HepG2 (cell line): ENCODE results near the gene MAN1C1. TPM values are rescaled to one million over a fixed set of nuclear protein-coding genes. Genes with fewer than 3 reads are reported as not detected.

Experiments
- FLYWCH1 ChIP-seq: sonication (generic); formaldehyde crosslinking; IDR thresholded peaks from 2 replicates; pipeline ENCODE4 v1.8.1; 2023; ENCODE audit warnings: mild to moderate bottlenecking, missing genetic modification reagents
- NCOA1 ChIP-seq: sonication (generic); formaldehyde crosslinking; IDR thresholded peaks from 2 replicates; pipeline ENCODE4 v1.9.0; 2021; ENCODE audit warnings: missing genetic modification reagents
- NRL ChIP-seq: sonication (generic); formaldehyde crosslinking; IDR thresholded peaks from 2 replicates; pipeline ENCODE4 v1.5.0; 2020; ENCODE audit warnings: missing genetic modification reagents, mild to moderate bottlenecking, moderate library complexity, borderline replicate concordance
- YEATS4 ChIP-seq: sonication (generic); formaldehyde crosslinking; IDR thresholded peaks from 2 replicates; pipeline ENCODE4 v1.4.0; 2020; ENCODE audit warnings: missing genetic modification reagents, borderline replicate concordance
- ZBTB42 ChIP-seq: sonication (generic); formaldehyde crosslinking; IDR thresholded peaks from 2 replicates; pipeline ENCODE4 v1.5.0; 2020; ENCODE audit warnings: mild to moderate bottlenecking, missing genetic modification reagents
- ZFP36 ChIP-seq: fragments of 150-350 bp; IDR thresholded peaks from 2 replicates; pipeline ENCODE4 v1.6.1; 2018; ENCODE audit warnings: borderline replicate concordance, low read length, low read depth; ENCODE audit not compliant: partially characterized antibody
- ZFP82 ChIP-seq: sonication (generic); formaldehyde crosslinking; IDR thresholded peaks from 2 replicates; pipeline ENCODE4 v1.5.1; 2020; ENCODE audit warnings: mild to moderate bottlenecking, missing genetic modification reagents, borderline replicate concordance
- ZNF143 ChIP-seq: sonication (generic); formaldehyde crosslinking; IDR thresholded peaks from 2 replicates; pipeline ENCODE4 v1.4.0; 2020; ENCODE audit warnings: missing genetic modification reagents
- ZNF296 ChIP-seq: sonication (generic); formaldehyde crosslinking; conservative IDR thresholded peaks from 2 replicates; pipeline ENCODE4 v1.5.0; 2020; ENCODE audit warnings: mild to moderate bottlenecking, missing genetic modification reagents
- ZNF496 ChIP-seq: sonication (generic); formaldehyde crosslinking; IDR thresholded peaks from 2 replicates; pipeline ENCODE4 v1.8.1; 2023; ENCODE audit warnings: mild to moderate bottlenecking, moderate library complexity, missing genetic modification reagents; ENCODE audit not compliant: insufficient replicate concordance
- ZNF543 ChIP-seq: sonication (generic); formaldehyde crosslinking; IDR thresholded peaks from 2 replicates; pipeline ENCODE4 v1.4.0; 2020; ENCODE audit warnings: mild to moderate bottlenecking, missing genetic modification reagents
- ZNF550 ChIP-seq: sonication (generic); formaldehyde crosslinking; IDR thresholded peaks from 2 replicates; pipeline ENCODE4 v1.4.0; 2020; ENCODE audit warnings: mild to moderate bottlenecking, missing genetic modification reagents, borderline replicate concordance
- ZNF879 ChIP-seq: sonication (generic); formaldehyde crosslinking; IDR thresholded peaks from 2 replicates; pipeline ENCODE4 v1.8.1; 2023; ENCODE audit warnings: missing genetic modification reagents
- polyA plus RNA-seq, 8 experiments: library from polyadenylated mRNA; depleted of rRNA in 3 of 8; stranded (reverse) in 7 of 8; unstranded in 1 of 8; fragments of >200 nt; fragmentation: Illumina TruSeq in 4 of 8; extraction: Trizol in 4 of 8; gene quantifications; 2 replicates each; pipeline versions ENCODE4 v1.2.1 to v1.2.3, GENCODE V29; 2011 to 2016; ENCODE audit warnings: low read depth in 4 of 8, missing spikeins in 1 of 8, mixed read lengths in 1 of 8; ENCODE audit not compliant: insufficient read depth in 1 of 8
- total RNA-seq, 5 experiments: library from RNA; depleted of rRNA; stranded (reverse); fragments of >200 nt; fragmentation: Illumina TruSeq; extraction: Trizol; gene quantifications; 2 replicates each; pipeline ENCODE4 v1.2.3, GENCODE V29; 2016; ENCODE audit warnings: low read depth in 1 of 5
- TF ChIP-seq, protein P1 (sequence below): sonication (generic); formaldehyde crosslinking; IDR thresholded peaks from 2 replicates; pipeline ENCODE4 v1.5.0; 2020; ENCODE audit warnings: missing genetic modification reagents
- TF ChIP-seq, protein P2 (sequence below): sonication (generic); formaldehyde crosslinking; IDR thresholded peaks from 2 replicates; pipeline ENCODE4 v1.4.0; 2020; ENCODE audit warnings: missing genetic modification reagents, borderline replicate concordance
- TF ChIP-seq, protein P3 (sequence below): sonication (generic); formaldehyde crosslinking; IDR thresholded peaks from 2 replicates; pipeline ENCODE4 v1.8.1; 2023; ENCODE audit warnings: mild to moderate bottlenecking, missing genetic modification reagents
- TF ChIP-seq, protein P4 (sequence below): sonication (generic); formaldehyde crosslinking; IDR thresholded peaks from 2 replicates; pipeline ENCODE4 v1.8.0; 2022; ENCODE audit warnings: mild to moderate bottlenecking, missing genetic modification reagents; ENCODE audit not compliant: insufficient replicate concordance
- TF ChIP-seq, protein P5 (sequence below): sonication (generic); formaldehyde crosslinking; IDR thresholded peaks from 2 replicates; pipeline ENCODE4 v1.5.0; 2020; ENCODE audit warnings: missing genetic modification reagents
- TF ChIP-seq, protein P6 (sequence below): sonication (generic); formaldehyde crosslinking; IDR thresholded peaks from 2 replicates; pipeline ENCODE4 v1.5.0; 2020; ENCODE audit warnings: missing genetic modification reagents
- TF ChIP-seq, protein P7 (sequence below): sonication (generic); formaldehyde crosslinking; IDR thresholded peaks from 2 replicates; pipeline ENCODE4 v1.8.1; 2023; ENCODE audit warnings: mild to moderate bottlenecking, moderate library complexity, missing genetic modification reagents

MAN1C1 gene
- total and polyA plus RNA-seq, 2 of the 13 experiments (the other 11 are each of a cell fraction or from before 2014, with no cell fraction given), result 0.18 to 0.49 TPM

DNA sequence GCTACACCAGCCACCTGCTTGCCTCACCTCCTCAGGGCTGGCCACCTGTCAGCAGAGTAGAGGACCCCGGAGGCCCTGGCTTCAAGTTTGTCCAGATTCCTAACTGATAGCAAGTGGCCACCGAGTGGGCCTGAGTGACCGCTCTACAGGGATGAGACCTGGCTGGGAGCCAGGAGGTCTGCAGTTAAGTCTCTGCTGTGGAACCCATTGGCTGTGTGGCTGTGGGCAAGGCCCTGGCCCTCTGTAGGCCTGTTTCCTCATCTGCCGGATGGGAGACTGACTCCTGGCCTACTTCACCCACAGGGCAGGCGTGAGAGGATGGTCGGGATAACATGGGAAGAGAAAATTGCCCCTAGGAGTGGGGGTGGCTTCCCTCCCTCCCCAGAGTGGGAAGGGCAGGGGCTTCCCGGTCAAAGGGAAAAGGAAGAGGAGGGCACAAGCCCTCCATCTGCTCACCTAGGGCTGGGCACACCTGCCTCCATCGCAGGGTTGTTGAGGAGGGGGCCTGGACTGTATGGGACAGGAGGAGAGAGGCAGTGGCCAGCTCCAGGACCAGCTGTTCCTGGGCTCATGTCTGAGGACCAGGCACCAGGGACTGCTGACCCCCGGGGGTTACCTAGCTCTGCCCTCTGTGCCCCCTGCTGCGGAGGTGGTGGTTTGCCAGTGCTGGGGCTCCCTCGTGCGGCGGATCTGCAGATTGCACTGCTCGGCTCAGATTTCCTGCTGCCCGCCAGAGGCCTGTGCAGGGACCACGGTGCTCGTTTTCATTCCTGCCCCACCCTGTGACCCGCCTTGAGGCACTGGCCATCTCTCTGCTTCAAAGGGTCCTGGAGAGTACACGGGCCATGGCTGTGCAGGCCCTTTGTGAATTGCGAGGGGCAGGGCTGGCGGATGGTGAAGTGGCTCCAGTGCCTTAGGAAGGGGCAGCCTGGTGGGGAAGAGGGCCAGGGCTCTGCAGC is 194.0 kb downstream of the MAN1C1 start (continued):
- TF ChIP-seq ZBTB42 (CRISPR knock-in tag), result no peak
- TF ChIP-seq, protein P1, sequence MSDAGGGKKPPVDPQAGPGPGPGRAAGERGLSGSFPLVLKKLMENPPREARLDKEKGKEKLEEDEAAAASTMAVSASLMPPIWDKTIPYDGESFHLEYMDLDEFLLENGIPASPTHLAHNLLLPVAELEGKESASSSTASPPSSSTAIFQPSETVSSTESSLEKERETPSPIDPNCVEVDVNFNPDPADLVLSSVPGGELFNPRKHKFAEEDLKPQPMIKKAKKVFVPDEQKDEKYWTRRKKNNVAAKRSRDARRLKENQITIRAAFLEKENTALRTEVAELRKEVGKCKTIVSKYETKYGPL, result no peak
- TF ChIP-seq, protein P2, sequence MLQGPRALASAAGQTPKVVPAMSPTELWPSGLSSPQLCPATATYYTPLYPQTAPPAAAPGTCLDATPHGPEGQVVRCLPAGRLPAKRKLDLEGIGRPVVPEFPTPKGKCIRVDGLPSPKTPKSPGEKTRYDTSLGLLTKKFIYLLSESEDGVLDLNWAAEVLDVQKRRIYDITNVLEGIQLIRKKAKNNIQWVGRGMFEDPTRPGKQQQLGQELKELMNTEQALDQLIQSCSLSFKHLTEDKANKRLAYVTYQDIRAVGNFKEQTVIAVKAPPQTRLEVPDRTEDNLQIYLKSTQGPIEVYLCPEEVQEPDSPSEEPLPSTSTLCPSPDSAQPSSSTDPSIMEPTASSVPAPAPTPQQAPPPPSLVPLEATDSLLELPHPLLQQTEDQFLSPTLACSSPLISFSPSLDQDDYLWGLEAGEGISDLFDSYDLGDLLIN, result no peak
- no peak for TF ChIP-seq ZFP82 (CRISPR knock-in tag)
- TF ChIP-seq, protein P3, sequence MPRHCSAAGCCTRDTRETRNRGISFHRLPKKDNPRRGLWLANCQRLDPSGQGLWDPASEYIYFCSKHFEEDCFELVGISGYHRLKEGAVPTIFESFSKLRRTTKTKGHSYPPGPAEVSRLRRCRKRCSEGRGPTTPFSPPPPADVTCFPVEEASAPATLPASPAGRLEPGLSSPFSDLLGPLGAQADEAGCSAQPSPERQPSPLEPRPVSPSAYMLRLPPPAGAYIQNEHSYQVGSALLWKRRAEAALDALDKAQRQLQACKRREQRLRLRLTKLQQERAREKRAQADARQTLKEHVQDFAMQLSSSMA (CRISPR knock-in tag), result no peak
- no peak for TF ChIP-seq FLYWCH1 (CRISPR knock-in tag)
- no peak for TF ChIP-seq ZNF496 (CRISPR knock-in tag)
- TF ChIP-seq, protein P4, sequence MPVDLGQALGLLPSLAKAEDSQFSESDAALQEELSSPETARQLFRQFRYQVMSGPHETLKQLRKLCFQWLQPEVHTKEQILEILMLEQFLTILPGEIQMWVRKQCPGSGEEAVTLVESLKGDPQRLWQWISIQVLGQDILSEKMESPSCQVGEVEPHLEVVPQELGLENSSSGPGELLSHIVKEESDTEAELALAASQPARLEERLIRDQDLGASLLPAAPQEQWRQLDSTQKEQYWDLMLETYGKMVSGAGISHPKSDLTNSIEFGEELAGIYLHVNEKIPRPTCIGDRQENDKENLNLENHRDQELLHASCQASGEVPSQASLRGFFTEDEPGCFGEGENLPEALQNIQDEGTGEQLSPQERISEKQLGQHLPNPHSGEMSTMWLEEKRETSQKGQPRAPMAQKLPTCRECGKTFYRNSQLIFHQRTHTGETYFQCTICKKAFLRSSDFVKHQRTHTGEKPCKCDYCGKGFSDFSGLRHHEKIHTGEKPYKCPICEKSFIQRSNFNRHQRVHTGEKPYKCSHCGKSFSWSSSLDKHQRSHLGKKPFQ, result no peak
- no peak for TF ChIP-seq ZNF550 (CRISPR knock-in tag)
- TF ChIP-seq, protein P5, sequence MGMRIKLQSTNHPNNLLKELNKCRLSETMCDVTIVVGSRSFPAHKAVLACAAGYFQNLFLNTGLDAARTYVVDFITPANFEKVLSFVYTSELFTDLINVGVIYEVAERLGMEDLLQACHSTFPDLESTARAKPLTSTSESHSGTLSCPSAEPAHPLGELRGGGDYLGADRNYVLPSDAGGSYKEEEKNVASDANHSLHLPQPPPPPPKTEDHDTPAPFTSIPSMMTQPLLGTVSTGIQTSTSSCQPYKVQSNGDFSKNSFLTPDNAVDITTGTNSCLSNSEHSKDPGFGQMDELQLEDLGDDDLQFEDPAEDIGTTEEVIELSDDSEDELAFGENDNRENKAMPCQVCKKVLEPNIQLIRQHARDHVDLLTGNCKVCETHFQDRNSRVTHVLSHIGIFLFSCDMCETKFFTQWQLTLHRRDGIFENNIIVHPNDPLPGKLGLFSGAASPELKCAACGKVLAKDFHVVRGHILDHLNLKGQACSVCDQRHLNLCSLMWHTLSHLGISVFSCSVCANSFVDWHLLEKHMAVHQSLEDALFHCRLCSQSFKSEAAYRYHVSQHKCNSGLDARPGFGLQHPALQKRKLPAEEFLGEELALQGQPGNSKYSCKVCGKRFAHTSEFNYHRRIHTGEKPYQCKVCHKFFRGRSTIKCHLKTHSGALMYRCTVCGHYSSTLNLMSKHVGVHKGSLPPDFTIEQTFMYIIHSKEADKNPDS (CRISPR knock-in tag), result no peak
- TF ChIP-seq ZNF296 (CRISPR knock-in tag), result no peak
- TF ChIP-seq NCOA1 (CRISPR knock-in tag), result no peak
- TF ChIP-seq ZFP36, result no peak
- no peak for TF ChIP-seq NRL (CRISPR knock-in tag)
- no peak for TF ChIP-seq ZNF543 (CRISPR knock-in tag)
- TF ChIP-seq YEATS4 (CRISPR knock-in tag), result no peak
- TF ChIP-seq, protein P6, sequence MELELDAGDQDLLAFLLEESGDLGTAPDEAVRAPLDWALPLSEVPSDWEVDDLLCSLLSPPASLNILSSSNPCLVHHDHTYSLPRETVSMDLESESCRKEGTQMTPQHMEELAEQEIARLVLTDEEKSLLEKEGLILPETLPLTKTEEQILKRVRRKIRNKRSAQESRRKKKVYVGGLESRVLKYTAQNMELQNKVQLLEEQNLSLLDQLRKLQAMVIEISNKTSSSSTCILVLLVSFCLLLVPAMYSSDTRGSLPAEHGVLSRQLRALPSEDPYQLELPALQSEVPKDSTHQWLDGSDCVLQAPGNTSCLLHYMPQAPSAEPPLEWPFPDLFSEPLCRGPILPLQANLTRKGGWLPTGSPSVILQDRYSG (CRISPR knock-in tag), result no peak
- TF ChIP-seq, protein P7, sequence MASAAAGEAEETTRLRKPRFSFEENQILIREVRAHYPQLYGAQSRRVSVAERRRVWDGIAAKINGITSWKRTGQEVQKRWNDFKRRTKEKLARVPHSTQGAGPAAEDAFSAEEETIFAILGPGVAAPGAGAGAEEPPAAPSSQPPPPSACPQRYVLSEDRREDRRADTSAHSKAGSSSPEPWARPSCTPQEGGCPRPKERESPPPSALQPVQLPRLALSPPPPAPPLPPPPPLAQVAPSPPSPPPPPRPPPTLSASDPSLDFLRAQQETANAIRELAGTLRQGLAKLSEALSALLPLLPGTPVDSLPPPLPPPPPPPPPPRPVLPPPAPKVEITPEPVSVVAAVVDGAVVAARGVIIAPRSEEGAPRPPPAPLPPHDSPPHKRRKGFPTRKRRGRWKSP (CRISPR knock-in tag), result no peak
- TF ChIP-seq ZNF143 (CRISPR knock-in tag), result no peak
- no peak for TF ChIP-seq ZNF879
